GM23338 (cell line): Measurements from ENCODE around the gene ACOXL. TPM values are rescaled to one million over a fixed set of nuclear protein-coding genes. Genes with fewer than 3 reads are reported as not detected.
A peak's percentile ranks its signal among the peaks of the same experiment; 100 is the strongest.

Source experiments
- ATAC-seq: fragments of 200-7000 bp; cut with Tn5 transposase; 3 replicates; pipeline ENCODE4 v1.9.1; 2020
- DNase-seq: peaks from one replicate; pipeline ENCODE4 v3.0.0-alpha.2; 2015; ENCODE audit warnings: low spot score
- H2AFZ ChIP-seq: fragments of 200-600 bp; sonication (generic); 2 replicates; pipeline ENCODE4 v1.8.0; 2016; ENCODE audit warnings: antibody characterized with exemption, mild to moderate bottlenecking, moderate library complexity
- H3F3A ChIP-seq: fragments of 200-600 bp; sonication (generic); replicated peaks from 2 replicates; pipeline ENCODE4 v1.8.0; 2017; ENCODE audit warnings: antibody characterized with exemption, mixed run types, low read depth
- H3K27ac ChIP-seq: fragments of 200-600 bp; sonication (generic); 2 replicates; pipeline ENCODE4 v1.6.1; 2016; ENCODE audit warnings: low read depth
- H3K27me3 ChIP-seq: fragments of 200-600 bp; sonication (generic); 2 replicates; pipeline ENCODE4 v1.8.0; 2016; ENCODE audit warnings: mild to moderate bottlenecking, mixed run types, moderate library complexity; ENCODE audit not compliant: insufficient read depth
- H3K36me3 ChIP-seq: fragments of 200-600 bp; sonication (generic); 2 replicates; pipeline ENCODE4 v1.8.0; 2016; ENCODE audit warnings: mild to moderate bottlenecking; ENCODE audit not compliant: insufficient read depth
- H3K4me1 ChIP-seq: fragments of 200-600 bp; sonication (generic); 2 replicates; pipeline ENCODE4 v1.8.0; 2016; ENCODE audit warnings: mild to moderate bottlenecking, moderate library complexity; ENCODE audit not compliant: insufficient read depth
- H3K4me2 ChIP-seq: fragments of 200-600 bp; sonication (generic); 2 replicates; pipeline ENCODE4 v1.7.1; 2017; ENCODE audit warnings: mixed run types
- H3K4me3 ChIP-seq: fragments of 200-600 bp; sonication (generic); 2 replicates; pipeline ENCODE4 v1.6.1; 2016; ENCODE audit warnings: mixed run types
- H3K79me2 ChIP-seq: fragments of 200-600 bp; sonication (generic); replicated peaks from 2 replicates; pipeline ENCODE4 v1.8.0; 2017; ENCODE audit warnings: mild to moderate bottlenecking; ENCODE audit not compliant: insufficient read depth
- H3K9me2 ChIP-seq: fragments of 200-600 bp; sonication (generic); 2 replicates; pipeline ENCODE4 v1.8.0; 2017; ENCODE audit not compliant: insufficient read depth
- H4K20me1 ChIP-seq: fragments of 200-600 bp; sonication (generic); replicated peaks from 2 replicates; pipeline ENCODE4 v1.8.0; 2017; ENCODE audit warnings: mild to moderate bottlenecking; ENCODE audit not compliant: insufficient read depth
- H3K27ac Mint-ChIP-seq: 2 replicates; pipeline ENCODE4 v1.8.0; 2020; ENCODE audit warnings: inconsistent platforms, mild to moderate bottlenecking, moderate library complexity, mixed read lengths
- H3K27me3 Mint-ChIP-seq: 3 replicates; pipeline ENCODE4 v1.8.0; 2022; ENCODE audit warnings: low read depth, mild to moderate bottlenecking, moderate library complexity, mixed read lengths, inconsistent platforms; ENCODE audit not compliant: insufficient read depth, poor library complexity
- H3K36me3 Mint-ChIP-seq: 3 replicates; pipeline ENCODE4 v1.8.0; 2021; ENCODE audit warnings: low read depth, mild to moderate bottlenecking, inconsistent platforms, moderate library complexity, mixed read lengths
- H3K4me1 Mint-ChIP-seq: 3 replicates; pipeline ENCODE4 v1.8.0; 2020; ENCODE audit warnings: mild to moderate bottlenecking, inconsistent platforms, mixed read lengths
- H3K4me3 Mint-ChIP-seq: 3 replicates; pipeline ENCODE4 v1.8.0; 2021; ENCODE audit warnings: moderate library complexity, mild to moderate bottlenecking, inconsistent platforms, mixed read lengths
- H3K9me3 Mint-ChIP-seq: 3 replicates; pipeline ENCODE4 v1.8.0; 2020; ENCODE audit warnings: moderate library complexity, mild to moderate bottlenecking, inconsistent platforms, mixed read lengths
- EZH2 ChIP-seq: fragments of 200-600 bp; sonication (generic); IDR thresholded peaks from one replicate; pipeline ENCODE4 v1.8.0; 2017; ENCODE audit warnings: antibody characterized with exemption, mild to moderate bottlenecking, low read depth; ENCODE audit not compliant: unreplicated experiment
- EZH2phosphoT487 ChIP-seq: fragments of 200-600 bp; sonication (generic); IDR thresholded peaks from one replicate; pipeline ENCODE4 v1.8.1; 2018; ENCODE audit warnings: antibody characterized with exemption; ENCODE audit not compliant: unreplicated experiment
- JUNB ChIP-seq: IDR thresholded peaks from one replicate; pipeline ENCODE4 v1.6.1; 2016; ENCODE audit warnings: antibody characterized with exemption; ENCODE audit not compliant: unreplicated experiment
- NANOG ChIP-seq: IDR thresholded peaks from 2 replicates; pipeline ENCODE4 v1.6.1; 2016; ENCODE audit warnings: antibody characterized with exemption, borderline replicate concordance
- POLR2AphosphoS5 ChIP-seq: IDR thresholded peaks from 2 replicates; pipeline ENCODE4 v1.6.1; 2016; ENCODE audit warnings: antibody characterized with exemption, low read depth
- STAT1 ChIP-seq: IDR thresholded peaks from one replicate; pipeline ENCODE4 v1.6.1; 2016; ENCODE audit warnings: antibody characterized with exemption; ENCODE audit not compliant: unreplicated experiment
- ZNF114 ChIP-seq: fragments of 250-450 bp; sonication (Bioruptor Pico); IDR thresholded peaks from 2 replicates; pipeline ENCODE4 v1.5.0; 2020; ENCODE audit warnings: mild to moderate bottlenecking, moderate library complexity
- ZNF331 ChIP-seq: fragments of 250-450 bp; sonication (Bioruptor Pico); IDR thresholded peaks from 2 replicates; pipeline ENCODE4 v1.5.0; 2020; ENCODE audit warnings: low read depth, mild to moderate bottlenecking, moderate library complexity
- polyA plus RNA-seq: library from polyadenylated mRNA; unstranded; fragments of >200 nt; fragmentation: Nextera tagmentation; extraction: Ambion mirVana; gene quantifications from 2 replicates; pipeline ENCODE4 v1.2.1, GENCODE V29; 2016
- total RNA-seq: library from RNA; depleted of rRNA; stranded (reverse); fragments of >200 nt; shearing (Covaris generic); gene quantifications from 2 replicates; pipeline ENCODE4 v1.2.3, GENCODE V29; 2014
- TF ChIP-seq, protein P1 (sequence below), 2 experiments: fragments of 200-600 bp in 1 of 2; sonication (generic) in 1 of 2; conservative IDR thresholded peaks; 2 replicates each; pipeline versions ENCODE4 v1.5.1 to v1.6.1; 2016 to 2017; ENCODE audit warnings: antibody characterized with exemption in 2 of 2, low read depth in 2 of 2, mild to moderate bottlenecking in 2 of 2, moderate library complexity in 1 of 2
- TF ChIP-seq, protein P2 (sequence below): IDR thresholded peaks from 2 replicates; pipeline ENCODE4 v1.6.1; 2016; ENCODE audit warnings: antibody characterized with exemption
- TF ChIP-seq, protein P3 (sequence below): IDR thresholded peaks from one replicate; pipeline ENCODE4 v1.6.1; 2018; ENCODE audit warnings: antibody characterized with exemption; ENCODE audit not compliant: unreplicated experiment

Gene ACOXL
- total and polyA plus RNA-seq, 2 experiments from 2014 or later: 9.0 to 14.7 TPM

DNA sequence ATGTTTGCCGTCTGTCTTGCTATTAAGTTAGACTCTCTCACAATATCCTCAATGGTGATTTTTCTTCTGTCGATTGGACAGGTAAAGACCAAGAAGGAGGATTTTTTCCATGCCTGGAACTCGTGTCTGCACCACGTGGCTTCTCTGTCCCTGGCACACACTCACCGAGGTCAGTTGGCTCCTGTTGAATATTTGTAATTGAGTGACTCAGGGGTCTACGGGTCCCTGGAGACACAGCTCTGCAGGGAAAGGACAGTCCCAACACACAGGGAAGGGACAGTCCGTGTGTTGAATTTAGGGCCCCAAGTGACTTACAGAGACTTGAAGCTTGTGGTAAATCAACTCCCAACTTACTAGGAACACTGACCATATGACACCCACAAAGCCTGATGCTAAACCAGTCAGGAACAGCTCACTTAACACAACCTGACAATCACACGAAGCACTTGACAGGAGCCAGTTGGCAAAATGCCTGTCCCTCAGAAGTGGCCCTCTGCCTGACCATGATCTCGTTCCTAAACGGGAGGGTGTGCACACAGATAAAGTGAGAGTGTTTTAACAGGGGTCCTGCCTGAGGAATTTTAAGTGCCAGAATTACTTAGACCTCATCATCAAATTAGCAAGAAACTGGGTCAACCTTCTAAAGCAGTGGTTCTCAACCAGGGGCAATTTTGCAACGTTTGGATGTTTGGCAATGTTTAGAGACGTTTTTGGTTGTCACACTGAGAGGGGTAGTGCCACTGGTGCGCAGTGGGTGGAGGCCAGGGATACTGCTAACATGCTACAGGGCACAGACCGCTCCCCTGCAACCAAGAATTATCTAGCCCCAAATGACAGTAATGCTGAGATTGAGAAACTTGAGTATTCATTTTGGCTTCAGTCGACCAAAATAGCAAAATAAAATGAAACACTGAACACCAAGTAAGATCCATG is 299.4 kb downstream of the ACOXL start:
- Mint-ChIP-seq H3K27me3 (peaks cover 3% of the 10 kb centered on the region), H3K4me1 (peaks cover 24% of the 10 kb centered on the region), H3K9me3 (peaks cover 5% of the 10 kb centered on the region; the same call in 1 of the 3 replicates), H3K4me3 (no peak overlapping the region), H3K27ac (peak overlapping the region; percentile 32; the same call in 1 of the 2 replicates), H3K36me3 (peaks cover 6% of the 10 kb centered on the region; the same call in 2 of the 3 replicates)
- H3K4me1 ChIP-seq: peaks cover 18% of the 10 kb centered on the region
- no peaks in the 10 kb centered on the region for H3K27me3 ChIP-seq
- H2AFZ ChIP-seq: no peak overlapping the region
- no peaks in the 10 kb centered on the region for H3F3A ChIP-seq
- no peak for TF ChIP-seq EZH2
- no peak for TF ChIP-seq STAT1
- no peak for TF ChIP-seq JUNB
- TF ChIP-seq ZNF114: no peak
- TF ChIP-seq, protein P1, sequence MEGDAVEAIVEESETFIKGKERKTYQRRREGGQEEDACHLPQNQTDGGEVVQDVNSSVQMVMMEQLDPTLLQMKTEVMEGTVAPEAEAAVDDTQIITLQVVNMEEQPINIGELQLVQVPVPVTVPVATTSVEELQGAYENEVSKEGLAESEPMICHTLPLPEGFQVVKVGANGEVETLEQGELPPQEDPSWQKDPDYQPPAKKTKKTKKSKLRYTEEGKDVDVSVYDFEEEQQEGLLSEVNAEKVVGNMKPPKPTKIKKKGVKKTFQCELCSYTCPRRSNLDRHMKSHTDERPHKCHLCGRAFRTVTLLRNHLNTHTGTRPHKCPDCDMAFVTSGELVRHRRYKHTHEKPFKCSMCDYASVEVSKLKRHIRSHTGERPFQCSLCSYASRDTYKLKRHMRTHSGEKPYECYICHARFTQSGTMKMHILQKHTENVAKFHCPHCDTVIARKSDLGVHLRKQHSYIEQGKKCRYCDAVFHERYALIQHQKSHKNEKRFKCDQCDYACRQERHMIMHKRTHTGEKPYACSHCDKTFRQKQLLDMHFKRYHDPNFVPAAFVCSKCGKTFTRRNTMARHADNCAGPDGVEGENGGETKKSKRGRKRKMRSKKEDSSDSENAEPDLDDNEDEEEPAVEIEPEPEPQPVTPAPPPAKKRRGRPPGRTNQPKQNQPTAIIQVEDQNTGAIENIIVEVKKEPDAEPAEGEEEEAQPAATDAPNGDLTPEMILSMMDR (conservative IDR thresholded peaks at IDR 0.05; ENCODE audit: low read depth in 2 of 2): no peak
- no peak for TF ChIP-seq ZNF331 (CRISPR knock-in tag)
- no peak for TF ChIP-seq NANOG
- no peak for TF ChIP-seq EZH2phosphoT487
- H3K36me3 ChIP-seq: no peaks in the 10 kb centered on the region
- DNase-seq (no peak), ATAC-seq (no peak)
- H3K4me3 ChIP-seq: no peak overlapping the region
- H3K27ac ChIP-seq: no peak overlapping the region
- no peak overlapping the region for H3K4me2 ChIP-seq
- H4K20me1 ChIP-seq: no peaks in the 10 kb centered on the region
- no peaks in the 10 kb centered on the region for H3K9me2 ChIP-seq
- no peaks in the 10 kb centered on the region for H3K79me2 ChIP-seq

DNA sequence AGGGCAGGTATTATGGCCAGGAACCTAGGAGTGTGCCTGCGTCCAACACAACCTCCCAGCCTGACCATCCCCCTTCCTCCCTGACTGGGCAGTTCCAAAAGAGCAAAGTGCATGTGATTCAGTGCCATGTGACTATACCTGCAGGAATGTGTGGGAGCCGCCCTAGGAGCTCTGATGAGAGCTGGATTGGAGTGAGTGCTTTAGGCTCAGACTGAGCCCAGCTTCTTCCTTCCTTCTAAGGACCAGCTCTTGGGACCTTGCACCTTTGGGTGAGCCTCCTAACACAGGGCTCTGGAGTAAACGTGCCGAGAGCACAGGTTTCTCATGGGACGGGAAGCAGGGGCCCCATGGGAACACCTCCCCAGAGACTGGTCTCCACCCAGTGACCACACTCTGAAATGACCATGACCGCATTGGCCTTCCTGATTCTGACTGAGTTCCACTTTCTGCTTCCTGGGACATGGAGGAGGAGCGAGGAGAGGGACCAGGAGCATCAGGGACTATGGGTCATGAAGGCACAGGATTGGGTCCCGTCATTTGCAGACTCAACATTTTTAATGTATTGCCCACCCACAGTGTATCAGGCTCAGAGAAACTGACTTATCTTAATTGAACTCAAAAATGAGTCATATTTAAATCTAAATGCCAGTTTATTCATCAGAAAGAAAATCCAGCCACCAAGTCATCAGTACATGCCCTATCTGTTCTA is 300.5 kb downstream of the ACOXL start:
- no peak overlapping the region for H3K4me3 ChIP-seq
- no peaks in the 10 kb centered on the region for H3K9me2 ChIP-seq
- Mint-ChIP-seq H3K4me1 (peaks cover 24% of the 10 kb centered on the region), H3K36me3 (peaks cover 6% of the 10 kb centered on the region; the same call in 2 of the 3 replicates), H3K9me3 (peaks cover 5% of the 10 kb centered on the region; the same call in 1 of the 3 replicates), H3K27me3 (peaks cover 3% of the 10 kb centered on the region), H3K27ac (no peak overlapping the region), H3K4me3 (no peak overlapping the region)
- H3K27me3 ChIP-seq: no peaks in the 10 kb centered on the region
- H3F3A ChIP-seq: no peaks in the 10 kb centered on the region
- no peak for ATAC-seq
- H3K4me1 ChIP-seq: peaks cover 18% of the 10 kb centered on the region
- H3K79me2 ChIP-seq: no peaks in the 10 kb centered on the region
- H3K4me2 ChIP-seq: no peak overlapping the region
- no peak overlapping the region for H2AFZ ChIP-seq
- no peak for DNase-seq
- no peak overlapping the region for H3K27ac ChIP-seq
- no peaks in the 10 kb centered on the region for H3K36me3 ChIP-seq
- no peaks in the 10 kb centered on the region for H4K20me1 ChIP-seq
- no peak for TF ChIP-seq POLR2AphosphoS5
- no peak for TF ChIP-seq EZH2phosphoT487
- TF ChIP-seq, protein P2, sequence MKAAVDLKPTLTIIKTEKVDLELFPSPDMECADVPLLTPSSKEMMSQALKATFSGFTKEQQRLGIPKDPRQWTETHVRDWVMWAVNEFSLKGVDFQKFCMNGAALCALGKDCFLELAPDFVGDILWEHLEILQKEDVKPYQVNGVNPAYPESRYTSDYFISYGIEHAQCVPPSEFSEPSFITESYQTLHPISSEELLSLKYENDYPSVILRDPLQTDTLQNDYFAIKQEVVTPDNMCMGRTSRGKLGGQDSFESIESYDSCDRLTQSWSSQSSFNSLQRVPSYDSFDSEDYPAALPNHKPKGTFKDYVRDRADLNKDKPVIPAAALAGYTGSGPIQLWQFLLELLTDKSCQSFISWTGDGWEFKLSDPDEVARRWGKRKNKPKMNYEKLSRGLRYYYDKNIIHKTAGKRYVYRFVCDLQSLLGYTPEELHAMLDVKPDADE: no peak
- no peak for TF ChIP-seq ZNF331 (CRISPR knock-in tag)
- TF ChIP-seq, protein P3, sequence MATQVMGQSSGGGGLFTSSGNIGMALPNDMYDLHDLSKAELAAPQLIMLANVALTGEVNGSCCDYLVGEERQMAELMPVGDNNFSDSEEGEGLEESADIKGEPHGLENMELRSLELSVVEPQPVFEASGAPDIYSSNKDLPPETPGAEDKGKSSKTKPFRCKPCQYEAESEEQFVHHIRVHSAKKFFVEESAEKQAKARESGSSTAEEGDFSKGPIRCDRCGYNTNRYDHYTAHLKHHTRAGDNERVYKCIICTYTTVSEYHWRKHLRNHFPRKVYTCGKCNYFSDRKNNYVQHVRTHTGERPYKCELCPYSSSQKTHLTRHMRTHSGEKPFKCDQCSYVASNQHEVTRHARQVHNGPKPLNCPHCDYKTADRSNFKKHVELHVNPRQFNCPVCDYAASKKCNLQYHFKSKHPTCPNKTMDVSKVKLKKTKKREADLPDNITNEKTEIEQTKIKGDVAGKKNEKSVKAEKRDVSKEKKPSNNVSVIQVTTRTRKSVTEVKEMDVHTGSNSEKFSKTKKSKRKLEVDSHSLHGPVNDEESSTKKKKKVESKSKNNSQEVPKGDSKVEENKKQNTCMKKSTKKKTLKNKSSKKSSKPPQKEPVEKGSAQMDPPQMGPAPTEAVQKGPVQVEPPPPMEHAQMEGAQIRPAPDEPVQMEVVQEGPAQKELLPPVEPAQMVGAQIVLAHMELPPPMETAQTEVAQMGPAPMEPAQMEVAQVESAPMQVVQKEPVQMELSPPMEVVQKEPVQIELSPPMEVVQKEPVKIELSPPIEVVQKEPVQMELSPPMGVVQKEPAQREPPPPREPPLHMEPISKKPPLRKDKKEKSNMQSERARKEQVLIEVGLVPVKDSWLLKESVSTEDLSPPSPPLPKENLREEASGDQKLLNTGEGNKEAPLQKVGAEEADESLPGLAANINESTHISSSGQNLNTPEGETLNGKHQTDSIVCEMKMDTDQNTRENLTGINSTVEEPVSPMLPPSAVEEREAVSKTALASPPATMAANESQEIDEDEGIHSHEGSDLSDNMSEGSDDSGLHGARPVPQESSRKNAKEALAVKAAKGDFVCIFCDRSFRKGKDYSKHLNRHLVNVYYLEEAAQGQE: no peak
- no peak for TF ChIP-seq ZNF114
